ENCODE results near the gene EGFL8. TPM values are rescaled to one million over a fixed set of nuclear protein-coding genes. Genes with fewer than 3 reads are reported as not detected.
A peak's percentile ranks its signal among the peaks of the same experiment; 100 is the strongest.

EGFL8 gene
- total and polyA plus RNA-seq, 2 experiments from 2014 or later: 2.2 to 3.8 TPM

DNA sequence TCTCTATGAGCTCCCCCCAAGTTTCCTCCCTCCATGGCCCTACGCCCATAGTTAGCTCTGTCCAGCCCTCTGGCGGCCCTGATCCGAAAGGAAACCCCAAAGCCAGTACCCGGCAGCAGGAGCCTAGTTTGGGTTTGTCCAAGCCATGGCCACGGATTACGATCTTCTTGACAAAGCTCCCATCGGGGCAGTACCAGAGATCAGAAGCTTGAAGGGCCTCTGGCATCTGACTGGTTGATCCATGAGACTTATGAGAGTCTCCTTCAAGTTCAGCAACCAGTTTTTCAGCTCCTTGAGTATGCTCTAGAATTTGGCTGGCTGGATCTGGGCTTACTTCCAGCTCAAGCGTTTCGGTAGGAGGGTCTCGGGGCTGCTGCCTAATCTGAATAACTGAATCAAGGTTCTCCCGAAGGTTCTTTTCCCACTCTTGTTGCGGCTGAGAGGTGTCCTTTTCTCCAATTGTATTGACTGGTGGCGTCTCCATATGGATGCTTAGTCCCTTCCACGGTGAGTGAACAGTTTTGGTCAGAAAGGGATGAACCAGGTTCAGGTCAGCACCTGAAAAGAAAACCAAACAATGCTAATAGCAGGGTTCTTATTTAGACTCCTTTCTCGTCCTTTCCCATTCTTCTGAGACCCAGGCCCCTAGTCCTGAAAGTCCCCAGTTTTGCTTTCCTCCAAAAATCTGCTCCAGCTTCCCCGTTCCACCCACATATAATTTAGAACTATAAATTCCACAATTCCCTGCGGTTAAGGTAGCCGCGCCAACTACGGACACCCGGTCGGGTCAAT, 34.9 kb upstream of the EGFL8 start:
- Histone ChIP-seq H3K4me2 (ENCODE audit: unreplicated experiment) (peak overlapping the region; percentile 90), H3K9me2 (ENCODE audit: insufficient read depth) (no peaks in the 10 kb centered on the region), H3K4me1 (ENCODE audit: insufficient read depth) (peaks cover 32% of the 10 kb centered on the region), H4K20me1 (ENCODE audit: insufficient read depth) (no peaks in the 10 kb centered on the region), H3K4me3 (peak overlapping the region; percentile 98), H3K9ac (peak overlapping the region; percentile 83), H3K27ac (peak overlapping the region; percentile 66), H3K36me3 (ENCODE audit: low read depth) (peaks cover 7% of the 10 kb centered on the region; the same call in 1 of the 2 replicates), H3K9me3 (ENCODE audit: low read depth) (no peaks in the 10 kb centered on the region), H3F3A (ENCODE audit: insufficient read depth) (no peaks in the 10 kb centered on the region; the same call in 1 of the 2 replicates), H3K79me2 (ENCODE audit: insufficient read depth) (peaks cover 49% of the 10 kb centered on the region), H2AFZ (peak overlapping the region; percentile 96), H3K27me3 (replicated peaks; ENCODE audit: insufficient read depth) (no peaks in the 10 kb centered on the region)
- in situ Hi-C loops (cut with MboI): no loop called here
- WGBS, 2 experiments (ENCODE audit: low coverage in 1 of 2, low lambda C conversion rate in 2 of 2, missing lambda C conversion rate in 2 of 2): 20 to 22% methylated on average over 22 of the region's 22 CpGs
- peak; percentile 49 for DNase-seq
- TF ChIP-seq EZH2phosphoT487 (IDR thresholded peaks at IDR 0.05; ENCODE audit: insufficient read depth, low read depth) (no peak), EZH2 (IDR thresholded peaks at IDR 0.05; ENCODE audit: insufficient read depth, poor library complexity, severe bottlenecking) (no peak)

DNA sequence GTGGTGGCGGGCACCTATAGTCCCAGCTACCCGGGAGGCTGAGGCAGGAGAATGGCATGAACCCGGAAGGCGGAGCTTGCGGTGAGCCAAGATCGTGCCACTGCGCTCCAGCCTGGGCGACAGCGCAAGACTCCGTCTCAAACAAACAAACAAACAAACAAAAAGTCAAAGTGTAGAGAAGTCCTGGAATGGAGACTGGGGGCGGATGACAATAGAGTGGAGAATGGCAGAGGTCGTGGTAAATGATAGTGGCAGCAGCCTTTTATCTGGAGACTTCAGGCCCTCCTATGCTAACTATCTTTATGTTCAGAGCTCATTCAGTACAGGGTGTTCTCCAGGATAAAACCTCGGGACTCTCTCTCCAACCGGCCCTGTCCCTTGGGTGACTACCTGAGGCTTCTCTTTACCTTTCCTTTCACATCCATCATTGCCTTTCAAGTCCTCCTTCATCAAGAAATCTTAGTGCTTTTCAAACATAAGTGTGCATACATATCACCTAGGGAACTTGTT, 32.9 kb upstream of the EGFL8 start:
- no peak for TF ChIP-seq EZH2phosphoT487 (IDR thresholded peaks at IDR 0.05; ENCODE audit: insufficient read depth, low read depth)
- no peak for TF ChIP-seq EZH2 (IDR thresholded peaks at IDR 0.05; ENCODE audit: insufficient read depth, poor library complexity, severe bottlenecking)

DNA sequence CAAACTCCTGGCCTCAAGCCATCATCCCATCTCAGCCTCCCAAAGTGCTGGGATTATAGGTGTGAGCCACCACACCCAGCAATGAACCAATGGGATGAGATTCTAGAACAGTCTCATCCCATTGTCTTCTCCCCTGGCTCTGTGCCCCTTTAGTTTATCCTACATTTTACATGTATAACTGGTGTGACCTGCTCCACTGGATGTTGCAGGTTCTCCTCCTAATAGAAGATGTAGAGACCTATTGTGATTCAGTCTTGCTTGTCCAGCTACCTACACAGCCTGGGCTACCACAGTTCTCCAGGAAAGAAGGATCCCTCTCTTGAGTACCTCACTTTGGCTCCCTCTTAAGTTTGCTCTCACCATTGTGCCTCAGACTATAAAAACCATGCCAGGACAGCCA, 32.3 kb upstream of the EGFL8 start:
- no peak for DNase-seq
- H3K27ac ChIP-seq: no peak overlapping the region
- no peaks in the 10 kb centered on the region for H3K27me3 ChIP-seq (replicated peaks; ENCODE audit: insufficient read depth)
- H3K9ac ChIP-seq: no peak overlapping the region
- H3K4me3 ChIP-seq: no peak overlapping the region
- H2AFZ ChIP-seq: no peak overlapping the region
- no peak overlapping the region for H3K4me2 ChIP-seq (ENCODE audit: unreplicated experiment)
- peaks cover 23% of the 10 kb centered on the region for H3K79me2 ChIP-seq (ENCODE audit: insufficient read depth)
- TF ChIP-seq EZH2phosphoT487 (IDR thresholded peaks at IDR 0.05; ENCODE audit: insufficient read depth, low read depth) (no peak), EZH2 (IDR thresholded peaks at IDR 0.05; ENCODE audit: insufficient read depth, poor library complexity, severe bottlenecking) (no peak)
- no peaks in the 10 kb centered on the region for H3K9me3 ChIP-seq (ENCODE audit: low read depth)
- H4K20me1 ChIP-seq (ENCODE audit: insufficient read depth): no peaks in the 10 kb centered on the region
- H3F3A ChIP-seq (ENCODE audit: insufficient read depth): no peaks in the 10 kb centered on the region; the same call in 1 of the 2 replicates
- no peaks in the 10 kb centered on the region for H3K36me3 ChIP-seq (ENCODE audit: low read depth)
- H3K9me2 ChIP-seq (ENCODE audit: insufficient read depth): no peaks in the 10 kb centered on the region
- in situ Hi-C loops (cut with MboI): no loop called here
- peaks cover 24% of the 10 kb centered on the region; the same call in 1 of the 2 replicates for H3K4me1 ChIP-seq (ENCODE audit: insufficient read depth)

More for the DNA sequence above, 32.9 kb upstream of the EGFL8 start:
- peaks cover 29% of the 10 kb centered on the region for H3K79me2 ChIP-seq (ENCODE audit: insufficient read depth)
- in situ Hi-C loops (cut with MboI): no loop called here
- WGBS, 2 experiments (ENCODE audit: low coverage in 1 of 2, low lambda C conversion rate in 2 of 2, missing lambda C conversion rate in 2 of 2): 92 to 94% methylated on average over 14 of the region's 14 CpGs
- H3K4me1 ChIP-seq (ENCODE audit: insufficient read depth): peaks cover 30% of the 10 kb centered on the region
- no peaks in the 10 kb centered on the region for H4K20me1 ChIP-seq (ENCODE audit: insufficient read depth)
- H3K4me3 ChIP-seq: no peak overlapping the region
- no peaks in the 10 kb centered on the region for H3K9me2 ChIP-seq (ENCODE audit: insufficient read depth)
- no peaks in the 10 kb centered on the region for H3K9me3 ChIP-seq (ENCODE audit: low read depth)
- no peak overlapping the region for H3K27ac ChIP-seq
- H3K36me3 ChIP-seq (ENCODE audit: low read depth): peaks cover under 1% of the 10 kb centered on the region; the same call in 1 of the 2 replicates
- H3K4me2 ChIP-seq (ENCODE audit: unreplicated experiment): no peak overlapping the region
- no peak for DNase-seq
- H3K9ac ChIP-seq: no peak overlapping the region
- no peak overlapping the region for H2AFZ ChIP-seq
- no peaks in the 10 kb centered on the region for H3K27me3 ChIP-seq (replicated peaks; ENCODE audit: insufficient read depth)
- H3F3A ChIP-seq (ENCODE audit: insufficient read depth): no peaks in the 10 kb centered on the region; the same call in 1 of the 2 replicates

DNA sequence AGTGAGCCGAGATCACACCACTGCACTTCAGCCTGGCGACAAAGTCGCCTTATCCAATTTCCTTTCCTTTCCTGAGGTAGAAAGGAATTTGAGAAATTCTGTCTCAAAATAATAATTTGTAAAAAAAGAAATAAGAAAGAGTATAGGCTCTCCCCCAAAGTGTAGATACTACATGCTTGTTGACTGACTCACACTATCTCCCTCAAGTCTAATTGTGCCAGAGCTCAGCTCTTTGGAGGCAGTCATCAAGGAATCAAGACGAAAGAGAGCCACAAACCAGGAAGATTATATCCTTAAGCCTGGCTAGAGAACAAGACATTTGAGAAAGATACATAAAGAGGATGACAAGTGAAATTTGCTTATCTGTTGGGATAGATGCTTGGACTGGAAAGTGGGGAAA, 30.6 kb upstream of the EGFL8 start:
- no peak overlapping the region for H3K27ac ChIP-seq
- peak overlapping the region; percentile 53 for H3K4me2 ChIP-seq (ENCODE audit: unreplicated experiment)
- no peaks in the 10 kb centered on the region for H3K27me3 ChIP-seq (replicated peaks; ENCODE audit: insufficient read depth)
- no peaks in the 10 kb centered on the region for H4K20me1 ChIP-seq (ENCODE audit: insufficient read depth)
- H3F3A ChIP-seq (ENCODE audit: insufficient read depth): no peaks in the 10 kb centered on the region; the same call in 1 of the 2 replicates
- DNase-seq: peak; percentile 61
- H2AFZ ChIP-seq: peak overlapping the region; percentile 77
- no peaks in the 10 kb centered on the region for H3K9me3 ChIP-seq (ENCODE audit: low read depth)
- no peaks in the 10 kb centered on the region for H3K36me3 ChIP-seq (ENCODE audit: low read depth)
- H3K4me3 ChIP-seq: no peak overlapping the region
- no peaks in the 10 kb centered on the region for H3K9me2 ChIP-seq (ENCODE audit: insufficient read depth)
- H3K4me1 ChIP-seq (ENCODE audit: insufficient read depth): peaks cover 17% of the 10 kb centered on the region; the same call in 1 of the 2 replicates
- WGBS, 2 experiments (ENCODE audit: low coverage in 1 of 2, low lambda C conversion rate in 2 of 2, missing lambda C conversion rate in 2 of 2): 58 to 61% methylated on average over 4 of the region's 4 CpGs
- TF ChIP-seq EZH2phosphoT487 (IDR thresholded peaks at IDR 0.05; ENCODE audit: insufficient read depth, low read depth) (no peak), EZH2 (IDR thresholded peaks at IDR 0.05; ENCODE audit: insufficient read depth, poor library complexity, severe bottlenecking) (no peak)
- no peak overlapping the region for H3K9ac ChIP-seq
- peaks cover 11% of the 10 kb centered on the region for H3K79me2 ChIP-seq (ENCODE audit: insufficient read depth)
- in situ Hi-C loops (cut with MboI): no loop called here
